HG03039 (cell line): ENCODE measurements around the gene ABITRAM.
"Not testable (repeated sequence)": the region's sequence is repeated elsewhere in the genome, so short reads cannot be mapped to it uniquely, and the experiment has no call there.

Experiments
- ATAC-seq: cut with Tn5 transposase; IDR thresholded peaks from one replicate; pipeline ENCODE4 v1.9.1; 2021; ENCODE audit warnings: mild to moderate bottlenecking, moderate library complexity; ENCODE audit not compliant: unreplicated experiment

Gene ABITRAM, protein sequence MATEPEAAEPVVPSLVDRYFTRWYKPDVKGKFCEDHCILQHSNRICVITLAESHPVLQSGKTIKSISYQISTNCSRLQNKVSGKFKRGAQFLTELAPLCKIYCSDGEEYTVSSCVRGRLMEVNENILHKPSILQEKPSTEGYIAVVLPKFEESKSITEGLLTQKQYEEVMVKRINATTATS

DNA sequence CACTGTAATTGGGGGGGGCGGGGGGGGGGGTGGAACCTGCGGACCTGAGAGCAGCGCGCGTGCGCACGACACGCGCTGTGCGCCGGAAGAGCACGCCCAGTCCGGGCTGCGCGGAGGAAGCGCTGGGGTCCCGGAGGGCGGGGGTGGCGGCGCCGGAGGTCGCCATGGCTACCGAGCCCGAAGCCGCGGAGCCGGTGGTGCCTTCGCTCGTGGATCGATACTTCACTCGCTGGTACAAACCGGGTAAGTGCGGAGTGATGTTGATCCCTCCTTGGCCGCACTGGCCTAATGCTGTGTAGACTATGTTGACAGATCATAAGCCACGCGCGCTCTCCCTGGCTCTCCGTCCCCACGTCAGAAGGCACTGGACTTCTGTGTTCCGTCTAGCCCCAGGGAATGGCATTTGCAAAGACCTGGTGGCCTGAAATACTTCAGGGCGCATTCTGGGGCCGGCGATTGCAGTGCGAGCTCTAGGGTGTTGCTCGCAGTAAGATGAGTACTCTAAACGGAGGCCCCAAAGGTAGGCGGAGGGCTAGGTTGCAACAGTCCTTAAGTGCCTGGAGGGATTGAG lies at the start of gene ABITRAM:
ABITRAM (plus strand) TSS at position 78 of the 571 bp plus-strand sequence; CDS start at position 165, 87 bp downstream.
- peak; percentile 74 for ATAC-seq

DNA sequence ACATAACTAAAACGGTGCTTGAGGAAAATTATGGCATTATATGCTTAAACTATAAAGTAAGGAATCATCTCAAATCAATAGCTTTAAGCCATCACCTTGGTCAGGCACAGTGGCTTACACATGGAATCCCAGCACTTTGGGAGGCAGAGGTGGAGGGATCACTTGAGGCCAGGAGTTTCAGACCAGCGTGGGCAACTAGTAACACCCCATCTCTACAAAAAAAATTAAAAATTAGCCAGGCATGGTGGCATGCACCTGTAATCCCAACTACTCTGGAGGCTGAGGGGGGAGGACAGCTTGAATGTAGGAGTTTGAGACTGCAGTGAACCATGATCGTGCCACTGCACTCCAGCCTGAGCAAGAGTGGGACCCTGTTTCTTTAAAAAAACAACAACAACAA lies 49.5 kb upstream of the ABITRAM start:
- ATAC-seq, result no peak

DNA sequence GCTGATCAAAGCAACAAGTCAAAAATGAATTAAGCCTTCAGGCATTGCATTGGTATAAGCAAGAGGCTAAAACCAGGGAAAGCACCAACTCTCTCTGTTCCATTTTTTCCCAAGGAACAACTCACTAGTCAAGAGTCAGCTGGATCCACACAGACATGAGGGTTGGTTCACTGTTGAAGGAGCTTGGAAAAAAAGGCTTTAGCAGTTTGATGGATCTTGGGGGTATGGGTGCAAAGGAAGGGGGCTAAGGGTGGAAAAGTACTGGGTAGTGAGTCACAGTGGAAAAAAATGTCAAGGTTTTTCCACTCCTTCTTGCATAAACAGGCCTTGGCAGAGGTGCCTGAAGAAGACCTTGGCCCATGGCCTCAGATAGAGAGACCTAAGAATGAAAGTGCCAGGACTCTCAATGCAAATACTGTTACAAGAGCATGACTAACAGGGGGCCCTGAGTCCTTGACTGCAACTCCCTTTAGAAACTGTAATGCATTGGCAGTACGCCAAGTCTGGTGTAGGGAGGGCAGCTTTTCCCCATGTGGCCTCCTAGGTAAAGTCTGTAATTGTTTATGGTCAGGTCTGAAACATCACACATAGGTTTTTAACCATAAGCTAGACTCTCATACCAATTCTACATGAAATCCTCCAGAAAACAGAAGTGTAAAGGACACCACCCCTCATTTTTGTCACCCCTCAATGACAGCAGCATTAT lies 48.4 kb upstream of the ABITRAM start:
- ATAC-seq, result peak; percentile 98

DNA sequence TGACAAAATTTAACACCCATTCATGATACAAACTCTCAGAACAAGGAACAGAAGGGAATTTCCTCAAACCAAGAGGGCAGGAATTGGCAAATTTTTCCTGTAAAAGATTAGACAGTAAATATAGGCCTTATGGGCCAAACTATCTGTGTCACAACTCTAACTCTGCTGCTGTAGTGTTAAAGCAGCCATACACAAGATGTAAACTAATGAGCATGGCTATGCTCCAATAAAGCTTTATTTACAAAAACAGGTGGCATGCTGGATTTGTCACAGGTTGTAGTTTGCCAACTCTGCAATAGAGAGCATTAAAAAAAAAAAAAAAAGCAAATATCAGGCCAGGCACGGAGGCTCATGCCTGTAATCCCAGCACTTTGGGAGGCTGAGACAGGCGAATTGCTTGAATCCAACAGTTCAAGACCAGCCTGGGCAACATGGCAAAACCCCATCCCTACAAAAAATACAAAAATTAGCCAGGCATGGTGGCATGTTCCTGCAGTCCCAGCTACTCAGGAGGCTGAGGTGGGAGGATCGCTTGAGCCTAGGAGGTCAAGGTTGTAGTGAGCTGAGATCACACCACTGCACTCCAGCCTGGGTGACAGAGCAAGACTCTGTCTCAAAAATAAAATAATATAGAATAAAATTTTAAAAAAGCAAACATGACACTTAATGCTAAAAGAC lies 47.5 kb upstream of the ABITRAM start:
- not testable (repeated sequence) for ATAC-seq

DNA sequence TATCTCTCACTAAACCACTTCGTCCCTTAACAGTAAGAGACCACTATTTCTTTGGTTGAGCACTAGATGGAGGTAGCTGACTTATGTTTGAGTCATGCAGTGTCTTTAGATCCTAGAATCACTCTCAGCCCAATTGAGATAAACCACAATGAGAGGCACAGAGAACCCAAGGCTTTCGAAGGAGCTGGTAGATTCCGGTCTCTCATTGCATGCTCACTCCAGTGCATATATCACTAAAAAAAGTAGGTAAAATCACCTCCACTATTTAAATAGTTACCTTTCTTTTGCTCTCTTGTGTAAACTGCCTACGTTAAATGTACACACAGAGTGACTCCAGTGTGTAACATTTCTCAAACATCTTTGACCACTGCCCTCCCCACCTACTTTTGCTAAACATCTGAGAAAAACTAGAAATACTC lies 44.5 kb upstream of the ABITRAM start:
- ATAC-seq, result no peak

DNA sequence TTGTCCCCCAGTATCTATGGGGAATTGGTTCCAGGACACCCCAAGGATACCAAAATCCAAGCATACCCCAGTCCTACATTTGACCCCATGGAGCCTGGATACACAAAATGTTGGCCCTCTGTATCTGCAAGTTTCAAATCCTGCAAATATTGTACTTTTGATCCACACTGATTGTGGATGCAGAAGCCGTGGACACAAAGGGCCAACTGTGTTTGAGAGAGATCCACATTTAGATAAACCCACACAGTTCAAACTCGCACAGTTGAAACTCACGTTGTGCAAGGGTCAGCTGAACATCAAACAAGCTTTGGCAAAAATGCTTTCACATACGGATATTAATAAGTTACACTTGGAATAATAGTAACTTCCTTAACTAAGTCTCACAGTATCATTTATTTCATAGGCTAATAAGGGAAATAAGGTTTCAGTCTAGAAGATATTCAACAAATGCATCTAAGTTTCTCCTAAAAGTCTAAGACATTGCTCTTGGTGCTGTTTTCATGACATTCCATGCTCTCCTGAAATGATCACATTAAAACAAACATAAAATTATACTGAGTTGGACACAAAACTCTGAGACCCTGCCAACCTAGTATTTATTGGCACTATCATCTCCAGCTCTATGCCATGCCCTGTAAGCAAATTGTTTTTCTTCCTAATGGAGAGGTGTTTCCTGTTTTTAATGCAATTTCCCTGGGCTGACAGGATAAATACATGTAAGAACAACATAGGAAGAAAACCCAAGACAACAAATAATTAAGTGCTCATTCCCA lies 39.8 kb upstream of the ABITRAM start:
- no peak for ATAC-seq

DNA sequence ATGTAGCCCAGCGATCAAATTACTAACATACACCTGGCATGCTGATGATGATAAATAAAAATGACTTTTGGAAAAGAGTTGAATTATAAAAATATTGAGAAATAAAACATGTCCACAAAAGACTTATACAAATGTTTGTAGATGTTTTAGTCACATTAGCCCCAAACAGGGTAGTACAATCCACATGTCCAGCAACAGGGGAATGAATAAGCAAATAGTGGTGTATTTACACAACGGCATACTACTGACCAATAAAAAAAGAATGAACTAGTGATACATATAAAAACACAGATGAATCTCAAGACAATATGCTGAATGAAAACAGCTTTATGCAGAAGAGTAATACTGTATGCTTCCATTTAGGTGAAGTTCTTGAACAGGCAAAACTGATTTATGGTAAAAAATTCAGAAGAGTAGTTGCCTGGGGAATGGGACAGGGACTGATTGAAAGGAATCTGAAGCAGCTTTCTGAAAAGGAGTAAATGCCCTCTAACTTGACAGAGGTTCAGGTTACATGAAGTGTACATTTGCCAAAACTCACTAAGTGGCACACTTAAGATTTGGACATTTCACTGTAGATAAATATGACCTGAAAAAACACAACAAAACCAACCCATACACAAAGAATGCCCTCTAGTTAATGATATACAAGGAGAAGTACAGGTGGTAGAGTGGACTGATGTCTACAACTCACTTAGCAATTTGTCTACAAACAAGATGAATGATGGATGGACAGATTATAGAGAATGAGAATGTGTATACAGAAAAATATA lies 36.7 kb upstream of the ABITRAM start:
- ATAC-seq, result no peak

DNA sequence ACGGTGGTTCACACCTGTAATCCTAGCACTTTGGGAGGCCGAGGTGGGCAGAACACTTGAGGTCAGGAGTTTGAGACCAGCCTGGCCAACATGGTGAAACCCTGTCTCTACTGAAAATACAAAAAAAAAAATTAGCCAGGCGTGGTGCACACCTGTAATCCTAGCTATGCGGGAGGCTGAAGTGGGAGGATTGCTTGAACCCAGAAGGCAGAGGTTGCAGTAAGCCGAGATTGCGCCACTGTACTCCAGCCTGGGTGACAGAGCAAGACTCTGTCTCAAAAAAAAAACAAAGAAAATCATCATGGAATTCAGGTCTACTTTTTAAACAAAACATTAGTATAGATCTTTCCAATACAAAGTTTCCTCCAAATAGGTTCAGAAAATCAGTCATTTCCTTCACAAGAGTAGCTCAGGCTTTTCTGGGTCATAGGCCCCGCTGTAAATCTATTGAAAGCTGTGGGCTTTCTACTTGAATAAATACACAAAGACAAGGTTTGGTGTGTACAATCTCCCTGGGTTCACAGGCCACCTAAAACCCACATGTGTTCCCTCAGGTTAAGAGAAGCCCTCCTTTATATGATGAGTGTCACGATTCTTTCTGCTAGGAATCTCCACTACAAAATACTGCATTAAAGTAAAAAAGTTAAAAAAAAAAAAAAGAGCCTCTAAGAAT lies 35.0 kb upstream of the ABITRAM start:
- ATAC-seq, result not testable (repeated sequence)

DNA sequence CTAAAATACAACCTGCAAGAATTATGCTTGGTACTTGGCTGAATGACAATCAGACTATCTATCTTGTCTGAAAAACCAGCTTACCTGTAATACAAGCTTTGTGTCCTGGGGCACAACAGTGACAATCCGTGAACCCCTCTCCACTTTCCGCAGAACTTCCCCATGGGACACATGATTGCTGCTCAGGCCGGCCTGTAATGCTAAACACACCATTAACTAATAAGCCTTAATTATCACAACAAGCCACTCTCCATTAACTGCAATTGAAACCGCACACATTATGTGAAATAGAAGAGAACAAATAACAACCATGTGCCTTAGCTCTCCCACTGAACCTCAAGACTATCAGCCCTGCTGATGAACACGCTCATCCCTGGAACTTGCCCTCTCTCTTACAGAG lies 34.0 kb upstream of the ABITRAM start:
- no peak for ATAC-seq

DNA sequence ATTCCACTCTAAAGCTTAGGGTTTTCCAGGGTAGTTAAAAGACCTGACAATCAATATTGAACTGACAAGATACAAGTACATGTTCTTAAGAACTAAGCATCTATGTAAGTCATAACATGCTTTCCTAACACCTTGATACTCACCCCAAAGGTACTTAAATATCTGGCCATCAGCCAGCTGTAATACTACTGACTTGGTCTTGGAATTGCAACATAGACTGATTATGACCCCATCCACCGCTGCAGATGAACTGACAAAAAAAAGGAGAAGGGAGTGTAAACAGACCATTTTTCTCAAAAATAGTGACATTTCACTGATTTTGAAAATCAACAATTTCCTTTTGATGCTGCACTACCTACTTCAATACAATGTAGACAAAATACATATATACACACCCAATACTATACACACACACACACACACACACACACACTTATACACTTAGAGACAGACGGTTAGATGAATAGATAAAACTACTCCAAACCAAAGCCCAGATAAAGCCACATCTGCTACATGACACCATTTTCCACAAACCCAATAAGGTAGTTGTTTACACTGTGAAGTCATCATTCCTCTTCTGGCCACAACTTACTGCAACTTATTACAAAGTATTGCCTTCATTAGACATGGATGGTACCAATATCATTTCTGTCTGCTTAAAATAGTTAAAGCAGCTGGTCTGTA lies 30.6 kb upstream of the ABITRAM start:
- ATAC-seq, result no peak

DNA sequence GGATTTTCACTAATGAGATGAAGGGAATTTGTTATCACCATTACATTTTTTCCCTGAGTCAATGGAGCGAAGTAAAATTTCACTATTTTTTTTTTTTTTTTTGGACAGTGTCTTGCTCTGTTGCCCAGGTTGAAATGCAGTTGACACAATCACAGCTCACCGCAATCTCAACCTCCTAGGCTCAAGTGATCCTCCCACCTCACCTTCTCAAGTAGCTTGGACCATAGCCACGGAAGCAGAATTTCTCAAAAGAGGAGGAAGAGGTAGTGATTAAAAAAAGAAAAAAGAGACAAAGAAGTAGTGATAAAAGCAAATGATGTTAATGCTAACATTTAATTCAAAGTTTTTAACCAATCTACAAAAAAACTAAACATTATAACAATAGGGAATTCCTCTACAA lies 30.0 kb upstream of the ABITRAM start:
- no peak for ATAC-seq

DNA sequence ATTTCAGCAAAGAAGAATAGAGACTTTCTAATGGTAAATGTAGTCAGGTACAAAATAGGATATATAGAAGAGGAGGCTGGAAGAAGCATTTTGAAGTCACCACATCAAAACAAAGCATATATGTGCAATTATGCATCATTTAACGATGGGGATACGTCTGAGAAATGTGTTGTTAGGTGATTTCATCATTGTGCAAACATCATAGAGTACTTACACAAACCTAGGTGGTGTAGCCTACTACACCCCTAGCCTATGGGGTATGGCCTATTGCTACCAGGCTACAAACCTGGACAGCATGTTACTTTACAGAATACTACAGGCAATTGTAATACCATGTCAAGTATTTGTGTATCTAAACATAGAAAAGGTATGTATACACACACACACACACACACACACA lies 28.7 kb upstream of the ABITRAM start:
- ATAC-seq, result no peak

DNA sequence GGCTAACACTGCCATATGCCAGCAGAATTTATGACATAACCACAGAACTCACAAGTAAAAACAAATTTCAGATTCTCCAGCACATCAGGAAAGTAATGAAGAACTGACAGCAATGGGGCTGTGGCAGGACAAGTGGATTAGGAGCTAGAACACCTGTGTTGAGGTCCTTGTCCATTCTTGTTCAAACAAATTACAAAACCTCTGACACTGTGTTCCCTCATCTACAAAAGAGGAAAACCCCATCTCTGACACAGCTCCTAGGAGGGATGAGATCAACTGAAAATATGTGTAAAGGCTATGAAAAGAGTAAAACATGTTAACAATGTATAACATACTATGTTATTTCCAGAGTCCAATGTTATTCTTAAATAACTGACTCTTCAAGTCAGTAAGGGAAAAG lies 23.8 kb upstream of the ABITRAM start:
- ATAC-seq, result no peak

DNA sequence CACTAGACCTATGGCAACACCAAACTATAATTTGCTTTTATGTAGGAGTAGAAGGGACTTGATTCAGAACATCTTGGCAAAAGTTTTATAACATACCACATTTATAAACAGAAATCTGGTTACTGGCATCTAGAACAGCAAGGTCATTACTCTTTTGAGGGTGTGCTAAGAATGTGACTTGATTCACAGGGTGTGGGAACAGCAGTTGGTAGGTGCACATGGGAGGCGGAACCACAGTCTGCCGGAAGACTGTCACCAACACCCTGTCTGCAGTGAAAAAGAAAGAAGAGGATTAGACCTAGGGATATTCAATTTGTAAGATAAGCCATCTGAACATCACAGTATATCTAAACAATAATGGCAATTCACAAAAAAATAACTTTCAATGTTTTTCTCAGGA lies 23.3 kb upstream of the ABITRAM start:
- ATAC-seq, result no peak

DNA sequence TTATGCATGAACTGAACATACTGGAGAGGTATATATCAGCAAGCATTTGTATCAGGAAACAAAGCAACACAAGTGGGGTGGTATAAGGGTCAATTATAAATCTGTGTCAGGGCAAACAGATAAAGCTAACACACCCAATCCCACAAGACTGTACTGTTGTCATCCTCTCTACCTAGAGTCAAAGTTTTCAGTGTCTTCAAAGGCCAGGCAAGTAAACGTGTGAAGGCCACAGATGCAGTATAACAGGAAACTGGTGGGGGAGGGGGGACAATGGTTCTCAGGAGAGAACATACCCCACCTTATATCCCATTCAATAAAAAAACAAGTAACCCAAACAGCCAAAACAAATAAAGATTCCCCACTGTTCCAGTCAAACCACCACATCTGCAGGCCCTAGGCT lies 22.4 kb upstream of the ABITRAM start:
- no peak for ATAC-seq

DNA sequence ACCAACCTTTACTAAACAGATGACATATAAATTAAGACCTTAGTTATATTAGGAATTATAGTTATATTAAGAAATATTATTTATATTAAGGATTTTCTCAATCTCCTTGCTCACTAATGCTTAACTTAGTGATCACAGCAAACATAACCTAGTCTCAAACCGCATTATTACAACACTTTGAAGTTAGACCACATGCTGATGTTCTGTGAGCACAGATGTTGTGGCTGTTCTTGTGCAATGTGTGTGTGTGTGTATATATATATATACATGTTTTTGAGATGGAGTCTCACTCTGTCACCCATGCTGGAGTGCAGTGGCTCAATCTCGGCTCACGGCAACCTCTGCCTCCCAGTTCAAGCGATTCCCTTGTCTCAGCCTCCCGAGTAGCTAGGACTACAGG lies 20.8 kb upstream of the ABITRAM start:
- no peak for ATAC-seq

DNA sequence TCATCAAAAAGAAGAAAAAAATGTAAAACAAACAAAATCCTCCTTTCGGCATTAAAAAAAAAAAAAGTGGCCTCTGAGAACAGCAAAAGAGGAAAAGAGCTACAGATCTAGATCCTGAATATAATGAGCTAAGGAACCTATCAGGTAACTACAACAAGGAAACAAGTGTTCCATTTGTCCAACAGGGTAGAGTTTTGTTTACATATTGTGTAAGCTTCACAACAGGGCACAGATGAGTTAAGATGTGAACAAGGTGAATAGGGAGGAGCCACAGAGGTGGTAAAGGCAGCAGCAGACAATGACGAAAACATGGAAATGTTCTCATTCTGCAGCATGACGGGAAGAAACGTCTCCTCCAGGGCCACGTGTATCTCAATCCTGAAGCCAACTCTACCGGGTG lies 14.7 kb upstream of the ABITRAM start:
- ATAC-seq, result no peak

DNA sequence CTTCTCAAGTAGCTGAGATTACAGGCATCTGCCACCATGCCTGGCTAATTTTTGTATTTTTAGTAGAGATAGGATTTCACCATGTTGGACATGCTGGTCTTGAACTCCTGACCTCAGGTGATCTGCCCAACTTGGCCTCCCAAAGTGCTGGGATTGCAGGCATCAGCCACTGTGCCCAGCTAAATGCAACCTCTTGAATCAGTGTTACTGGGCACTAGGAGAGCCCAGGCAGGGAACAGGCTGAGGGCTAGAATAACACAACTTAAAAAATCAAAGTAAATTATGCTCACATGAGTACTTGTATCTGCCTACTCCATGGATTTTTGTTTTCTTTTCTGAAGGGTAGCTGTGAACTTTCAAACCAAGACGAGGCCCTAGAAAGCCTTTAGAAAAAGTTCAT lies 13.8 kb upstream of the ABITRAM start:
- ATAC-seq, result not testable (repeated sequence)

DNA sequence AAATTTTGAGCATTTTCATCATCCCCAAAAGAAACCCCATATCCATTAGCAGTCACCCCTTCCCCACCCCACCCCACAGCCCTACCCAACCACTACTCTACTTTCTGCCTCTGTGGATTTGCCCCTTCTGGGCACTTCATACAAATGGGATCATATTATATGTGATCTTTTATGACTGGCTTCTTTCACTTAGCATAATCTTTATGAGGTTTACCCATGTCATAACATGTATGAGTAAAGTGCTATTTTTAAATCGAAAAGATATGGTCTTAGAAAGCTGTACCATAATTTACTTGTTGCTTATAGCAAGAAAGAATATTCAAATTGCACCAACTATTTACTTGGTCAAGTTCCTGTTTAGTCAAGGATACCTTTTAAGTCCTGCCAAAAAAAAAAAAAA lies 13.0 kb upstream of the ABITRAM start:
- no peak for ATAC-seq
